Ovary (tissue), 9 donors: ENCODE measurements around the gene MS4A2. TPM values are rescaled to one million over a fixed set of nuclear protein-coding genes. Genes with fewer than 3 reads are reported as not detected.
A peak's percentile ranks its signal among the peaks of the same experiment; 100 is the strongest.

Source experiments
- DNase-seq, 5 donors: peaks; one replicate each; pipeline ENCODE4 v3.0.0-alpha.2; 2019 to 2020
- H3K27ac ChIP-seq, 2 donors: fragments of 200-600 bp; one replicate each; pipeline versions ENCODE4 v1.5.1 to v1.8.0; 2019 to 2022
- H3K27me3 ChIP-seq: fragments of 200-600 bp; one replicate; pipeline ENCODE4 v1.8.0; 2022
- H3K36me3 ChIP-seq: fragments of 200-600 bp; sonication (generic); one replicate; pipeline ENCODE4 v1.5.1; 2019
- H3K4me1 ChIP-seq: one replicate; pipeline ENCODE4 v1.8.1; 2013; ENCODE audit warnings: mild to moderate bottlenecking, moderate library complexity; ENCODE audit not compliant: insufficient read depth
- H3K4me3 ChIP-seq: fragments of 200-600 bp; sonication (generic); one replicate; pipeline ENCODE4 v1.5.1; 2017
- H3K9me3 ChIP-seq, 2 donors: fragments of 200-600 bp in 1 of 2; sonication (generic) in 1 of 2; one replicate each; pipeline versions ENCODE4 v1.5.1 to v1.8.1; 2013 to 2019; ENCODE audit warnings: mild to moderate bottlenecking in 1 of 2, moderate library complexity in 1 of 2
- EP300 ChIP-seq: sonication (generic); formaldehyde crosslinking; IDR thresholded peaks from one replicate; pipeline ENCODE4 v1.6.1; 2017; ENCODE audit warnings: antibody characterized with exemption
- POLR2A ChIP-seq: fragments of 450-650 bp; IDR thresholded peaks from one replicate; pipeline ENCODE4 v1.6.1; 2017; ENCODE audit warnings: antibody characterized with exemption, mild to moderate bottlenecking, moderate library complexity
- WGBS, 3 donors: extraction: QIAGEN DNeasy Blood & Tissue Kit in 1 of 3; methylation state at CpG; one replicate each; pipeline versions ENCODE4 v1.1.5 to v1.1.7; 2013 to 2017; 5-methylcytosine and 5-hydroxymethylcytosine counted together
- intact Hi-C, 4 donors: fragments of 100-400 bp; cut with DNase I; formaldehyde crosslinking; loops; one replicate each; pipeline versions ENCODE4 v1.11.0 to v1.15.1; 2022 to 2023
- polyA plus RNA-seq, 2 donors: library from polyadenylated mRNA; stranded (reverse); fragments of 200-250 nt in 1 of 2; fragments of 350-450 nt in 1 of 2; fragmentation: Illumina TruSeq in 1 of 2; extraction: RNeasy Lipid Tissue Mini Kit (QIAGEN cat#74804) in 1 of 2; gene quantifications; one replicate each; pipeline ENCODE4 v1.2.3, GENCODE V29; 2013 to 2014
- total RNA-seq, 7 donors: library from RNA; depleted of rRNA in 2 of 7; stranded (reverse); fragments of >200 nt in 2 of 7; fragmentation: NEBNext Ultra II Directional in 3 of 7; extraction: Animal tissue kit (Norgen Biotek cat#: 25700) in 3 of 7; gene quantifications; one replicate each; pipeline versions ENCODE4 v1.1.0 to v1.2.4, GENCODE V29; 2016 to 2023
- TF ChIP-seq, protein P1 (sequence below), 3 donors: fragments of 450-650 bp in 2 of 3; fragments of 200-600 bp in 1 of 3; IDR thresholded peaks; one replicate each; pipeline versions ENCODE4 v1.5.1 to v1.8.0; 2016 to 2022; ENCODE audit warnings: antibody characterized with exemption in 3 of 3, mild to moderate bottlenecking in 1 of 3
- donor health status: DM: no; HTN: no; CAD: no; lungs with moderate emphysema.
- donor health status: DM: no; HTN: no; CAD: no.
- donor health status: Bipolar disorder and iron deficiency.
- donor health status: DM: yes; HTN: yes; CAD: no.
- donor health status: DM: no; HTN: no; CAD: no.
- donor health status: DM: yes; HTN: yes; CAD: no.

MS4A2 gene
- total and polyA plus RNA-seq, 9 donors: 0.23 to 1.7 (median 0.57) TPM; not detected in 3

DNA sequence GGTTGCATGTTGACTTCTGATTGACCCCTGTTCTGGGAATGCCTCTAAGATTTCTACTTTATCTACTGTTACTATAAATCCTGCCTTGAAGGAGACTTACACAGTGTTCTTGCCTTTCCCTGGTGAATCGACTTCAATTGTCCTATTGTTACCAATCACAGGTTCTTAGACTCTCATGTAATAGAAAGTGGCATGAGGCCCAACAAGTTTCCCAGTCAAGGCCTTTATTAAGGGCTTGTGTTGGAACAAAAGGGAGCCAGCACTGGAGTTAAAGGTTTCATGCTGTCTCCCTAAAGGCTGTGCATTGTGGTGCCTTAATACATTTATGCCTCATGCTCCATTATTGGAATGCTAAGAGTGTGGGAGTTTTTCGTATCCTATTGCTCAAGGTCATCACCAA, 23.3 kb downstream of the MS4A2 start:
- Histone ChIP-seq H3K27ac (no peak overlapping the region), H3K4me1 (peaks cover 13% of the 10 kb centered on the region), H3K9me3 (no peaks in the 10 kb centered on the region), H3K36me3 (no peaks in the 10 kb centered on the region), H3K27me3 (no peaks in the 10 kb centered on the region), H3K4me3 (no peak overlapping the region)
- intact Hi-C loops: no loop called here
- TF ChIP-seq, protein P1, sequence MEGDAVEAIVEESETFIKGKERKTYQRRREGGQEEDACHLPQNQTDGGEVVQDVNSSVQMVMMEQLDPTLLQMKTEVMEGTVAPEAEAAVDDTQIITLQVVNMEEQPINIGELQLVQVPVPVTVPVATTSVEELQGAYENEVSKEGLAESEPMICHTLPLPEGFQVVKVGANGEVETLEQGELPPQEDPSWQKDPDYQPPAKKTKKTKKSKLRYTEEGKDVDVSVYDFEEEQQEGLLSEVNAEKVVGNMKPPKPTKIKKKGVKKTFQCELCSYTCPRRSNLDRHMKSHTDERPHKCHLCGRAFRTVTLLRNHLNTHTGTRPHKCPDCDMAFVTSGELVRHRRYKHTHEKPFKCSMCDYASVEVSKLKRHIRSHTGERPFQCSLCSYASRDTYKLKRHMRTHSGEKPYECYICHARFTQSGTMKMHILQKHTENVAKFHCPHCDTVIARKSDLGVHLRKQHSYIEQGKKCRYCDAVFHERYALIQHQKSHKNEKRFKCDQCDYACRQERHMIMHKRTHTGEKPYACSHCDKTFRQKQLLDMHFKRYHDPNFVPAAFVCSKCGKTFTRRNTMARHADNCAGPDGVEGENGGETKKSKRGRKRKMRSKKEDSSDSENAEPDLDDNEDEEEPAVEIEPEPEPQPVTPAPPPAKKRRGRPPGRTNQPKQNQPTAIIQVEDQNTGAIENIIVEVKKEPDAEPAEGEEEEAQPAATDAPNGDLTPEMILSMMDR (IDR thresholded peaks at IDR 0.05): no peak
- DNase-seq: no peak
- WGBS, 3 donors: 6 to 16% (median 9%) methylated on average over 2 of the region's 2 CpGs

DNA sequence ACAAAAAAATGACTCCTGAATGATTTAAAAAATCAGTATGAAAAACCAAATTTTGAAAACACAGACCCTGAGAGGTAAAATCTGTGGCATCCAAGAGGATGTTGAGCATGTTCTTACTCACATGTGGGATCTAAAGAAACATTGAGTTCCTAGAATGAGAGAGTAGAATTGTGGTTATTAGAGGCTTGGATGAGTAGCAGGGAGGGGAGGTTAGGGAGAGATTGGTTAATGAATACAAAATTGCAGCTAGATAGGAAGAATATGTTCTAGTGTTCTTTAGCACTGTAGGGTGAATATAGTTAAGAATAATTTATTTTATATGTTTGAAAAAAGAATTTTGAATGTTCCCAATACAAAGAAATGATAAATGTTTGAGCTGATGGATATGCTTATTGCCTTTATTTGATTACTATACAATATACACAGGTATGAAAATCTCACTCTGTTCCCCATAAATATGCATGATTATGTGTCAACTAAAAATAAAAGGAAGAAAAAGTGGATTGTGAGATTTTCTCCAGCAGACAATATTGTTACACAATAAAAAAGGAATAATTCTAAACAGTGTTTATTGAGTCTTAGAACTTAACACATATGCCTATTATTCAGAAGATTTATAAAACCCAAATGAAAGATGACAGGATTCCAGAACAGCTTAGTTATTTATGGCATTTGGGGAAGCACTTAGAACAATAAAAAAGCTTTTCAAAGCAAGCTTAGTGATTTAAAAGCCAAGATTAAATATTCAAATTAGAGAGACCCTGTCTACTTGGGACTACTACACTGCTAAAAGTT, 28.7 kb downstream of the MS4A2 start:
- intact Hi-C loops: no loop called here
- Histone ChIP-seq H3K4me3 (no peak overlapping the region), H3K36me3 (no peaks in the 10 kb centered on the region), H3K4me1 (peaks cover 15% of the 10 kb centered on the region), H3K27me3 (no peaks in the 10 kb centered on the region), H3K27ac (no peak overlapping the region), H3K9me3 (no peaks in the 10 kb centered on the region)
- TF ChIP-seq, protein P1 (IDR thresholded peaks at IDR 0.05): no peak
- TF ChIP-seq POLR2A (no peak), EP300 (no peak)
- DNase-seq: no peak

DNA sequence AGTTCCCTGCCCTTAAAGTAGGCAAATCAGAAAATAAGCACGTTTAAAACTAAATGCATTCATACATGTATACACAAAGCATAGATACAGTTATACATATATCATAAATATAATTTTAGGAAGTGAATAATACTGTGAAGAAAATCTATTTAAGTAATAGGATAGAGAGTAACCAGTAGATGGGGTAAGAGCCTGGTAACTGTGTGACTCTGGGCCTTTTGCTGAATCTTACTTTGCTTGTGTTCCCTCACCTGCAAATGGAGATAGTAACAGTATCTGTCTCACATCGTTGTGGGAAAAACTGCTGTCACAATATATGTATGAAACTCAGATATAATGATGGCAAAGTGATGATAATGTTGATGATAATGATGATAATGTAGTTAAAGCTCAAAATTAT, 29.9 kb downstream of the MS4A2 start:
- Histone ChIP-seq H3K4me3 (no peak overlapping the region), H3K4me1 (peaks cover 15% of the 10 kb centered on the region), H3K27ac (no peak overlapping the region), H3K9me3 (no peaks in the 10 kb centered on the region), H3K27me3 (no peaks in the 10 kb centered on the region), H3K36me3 (no peaks in the 10 kb centered on the region)
- WGBS, 3 donors: 25 to 41% (median 40%) methylated on average over 2 of the region's 2 CpGs
- intact Hi-C loops: no loop called here
- no peak for DNase-seq
- no peak for TF ChIP-seq POLR2A

DNA sequence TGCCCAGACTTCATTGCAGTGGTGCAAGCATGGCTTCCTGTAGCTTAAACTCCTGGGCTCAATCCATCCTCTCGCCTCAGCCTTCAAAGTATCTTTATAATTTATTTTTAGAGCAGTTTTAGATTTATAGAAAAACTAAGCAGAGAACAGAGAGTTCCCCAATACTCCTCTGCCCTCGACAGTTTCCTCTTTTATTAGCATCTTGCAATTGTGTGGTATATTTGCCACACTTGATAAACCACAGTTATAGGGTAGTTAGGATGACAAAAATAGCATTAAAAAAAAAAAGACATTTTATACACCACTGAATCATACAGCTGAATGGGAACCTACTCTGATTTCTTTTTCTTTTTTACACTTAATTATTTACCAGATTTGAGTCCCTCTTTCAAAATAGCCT, 31.2 kb downstream of the MS4A2 start:
- no peak overlapping the region for H3K4me3 ChIP-seq
- H3K36me3 ChIP-seq: no peaks in the 10 kb centered on the region
- H3K9me3 ChIP-seq: no peaks in the 10 kb centered on the region
- TF ChIP-seq, protein P1 (IDR thresholded peaks at IDR 0.05): no peak
- TF ChIP-seq EP300 (no peak), POLR2A (no peak)
- 85 to 93% (median 85%) methylated on average over 2 of the region's 2 CpGs for WGBS, 3 donors
- intact Hi-C loops: no loop called here
- no peak overlapping the region for H3K27ac ChIP-seq
- no peaks in the 10 kb centered on the region for H3K27me3 ChIP-seq
- H3K4me1 ChIP-seq: peaks cover 8% of the 10 kb centered on the region
- no peak for DNase-seq

DNA sequence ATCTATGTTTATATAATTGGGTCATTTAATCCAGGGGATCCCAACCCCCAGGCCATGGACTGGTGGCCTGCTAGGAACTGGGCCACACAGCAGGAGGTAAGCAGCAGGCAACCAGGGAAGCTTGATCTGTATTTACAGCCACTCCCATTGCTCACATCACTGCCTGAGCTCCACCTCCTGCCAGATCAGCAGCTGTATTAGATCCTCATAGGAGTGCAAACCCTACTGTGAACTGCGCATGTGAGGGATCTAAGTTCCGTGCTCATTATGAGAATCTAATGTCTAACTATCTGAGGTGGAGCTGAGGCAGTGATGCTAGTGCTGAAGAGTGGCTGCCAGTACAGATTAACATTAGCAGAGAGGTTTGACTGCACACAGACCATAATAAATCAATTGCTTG, 32.8 kb downstream of the MS4A2 start:
- no peak for TF ChIP-seq POLR2A
- TF ChIP-seq, protein P1 (IDR thresholded peaks at IDR 0.05): no peak
- no peak for TF ChIP-seq EP300
- H3K4me3 ChIP-seq: no peak overlapping the region
- H3K27ac ChIP-seq: no peak overlapping the region
- intact Hi-C loops: no loop called here
- 26 to 53% (median 44%) methylated on average over 2 of the region's 2 CpGs for WGBS, 3 donors
- H3K4me1 ChIP-seq: peaks cover 6% of the 10 kb centered on the region
- no peaks in the 10 kb centered on the region for H3K27me3 ChIP-seq
- DNase-seq: peak; percentile 21 to 39 (median 30)
- no peaks in the 10 kb centered on the region for H3K36me3 ChIP-seq
- no peaks in the 10 kb centered on the region for H3K9me3 ChIP-seq
